Epithelial cell of proximal tubule (primary cell): Measurements from ENCODE around the gene PTPRT. TPM values are rescaled to one million over a fixed set of nuclear protein-coding genes. Genes with fewer than 3 reads are reported as not detected.

ENCODE experiments used
- DNase-seq: peaks from one replicate; pipeline ENCODE4 v3.0.0-alpha.2; 2011; ENCODE audit warnings: low read depth
- H3K4me3 ChIP-seq: 2 replicates; pipeline ENCODE4 v1.5.1; 2011; ENCODE audit warnings: low read depth, mild to moderate bottlenecking, low read length
- CTCF ChIP-seq: conservative IDR thresholded peaks from 2 replicates; pipeline ENCODE4 v1.5.1; 2012; ENCODE audit warnings: low read depth, mild to moderate bottlenecking, low read length
- total RNA-seq: library from RNA; depleted of rRNA; stranded (reverse); fragments of >200 nt; gene quantifications from 2 replicates; pipeline ENCODE4 v1.2.3, GENCODE V29; 2015

The PTPRT gene
- total RNA-seq, 1 donor from 2014 or later: not detected

- H3K4me3 ChIP-seq: no peak overlapping the region
- DNase-seq: no peak
- no peak for TF ChIP-seq CTCF
Observed at GRCh38 chr20:42197599-42197998, 992.1 kb downstream of the PTPRT start.

- no peak for TF ChIP-seq CTCF
- DNase-seq: no peak
- H3K4me3 ChIP-seq: no peak overlapping the region
Observed at GRCh38 chr20:42193119-42193518, 996.6 kb downstream of the PTPRT start.

GRCh38 chr20:42192321-42192720 lies 997.4 kb downstream of the PTPRT start:
- no peak overlapping the region for H3K4me3 ChIP-seq
- TF ChIP-seq CTCF: no peak
- DNase-seq: no peak

- no peak for TF ChIP-seq CTCF
- no peak for DNase-seq
- no peak overlapping the region for H3K4me3 ChIP-seq
Observed at GRCh38 chr20:42191140-42191860, 998.4 kb downstream of the PTPRT start.

- no peak for DNase-seq
- TF ChIP-seq CTCF: no peak
- H3K4me3 ChIP-seq: no peak overlapping the region
Observed at GRCh38 chr20:42190084-42190483, 999.6 kb downstream of the PTPRT start.

GRCh38 chr20:42186337-42186736 lies 1003.4 kb downstream of the PTPRT start:
- DNase-seq: no peak
- TF ChIP-seq CTCF: no peak
- H3K4me3 ChIP-seq: no peak overlapping the region

GRCh38 chr20:42183147-42183546 lies 1006.6 kb downstream of the PTPRT start:
- TF ChIP-seq CTCF: no peak
- DNase-seq: no peak
- H3K4me3 ChIP-seq: no peak overlapping the region
